Ishikawa (cell line): Measurements from ENCODE around the gene LAMC3.
A peak's percentile ranks its signal among the peaks of the same experiment; 100 is the strongest.

Experiments
- CEBPB ChIP-seq: IDR thresholded peaks from 2 replicates; pipeline ENCODE4 v1.6.1; 2012
- CREB1 ChIP-seq: IDR thresholded peaks from 2 replicates; pipeline ENCODE4 v1.6.1; 2012; ENCODE audit warnings: low read depth
- EGR1 ChIP-seq: IDR thresholded peaks from 2 replicates; pipeline ENCODE4 v1.6.1; 2012
- EP300 ChIP-seq: IDR thresholded peaks from 2 replicates; pipeline ENCODE4 v1.6.1; 2012; ENCODE audit warnings: borderline replicate concordance
- FOXM1 ChIP-seq: IDR thresholded peaks from 2 replicates; pipeline ENCODE4 v1.6.1; 2012; ENCODE audit warnings: low read depth, borderline replicate concordance
- MAX ChIP-seq: IDR thresholded peaks from 2 replicates; pipeline ENCODE4 v1.6.1; 2012
- NFIC ChIP-seq: IDR thresholded peaks from 2 replicates; pipeline ENCODE4 v1.6.1; 2012
- RAD21 ChIP-seq: IDR thresholded peaks from 2 replicates; pipeline ENCODE4 v1.6.1; 2012; ENCODE audit warnings: low read depth
- REST ChIP-seq: IDR thresholded peaks from 2 replicates; pipeline ENCODE4 v1.6.1; 2012; ENCODE audit warnings: low read depth, mild to moderate bottlenecking
- TAF1 ChIP-seq: IDR thresholded peaks from 2 replicates; pipeline ENCODE4 v1.6.1; 2012; ENCODE audit warnings: low read depth, mild to moderate bottlenecking
- TCF12 ChIP-seq: IDR thresholded peaks from 2 replicates; pipeline ENCODE4 v1.6.1; 2012; ENCODE audit warnings: low read depth
- TEAD4 ChIP-seq: IDR thresholded peaks from 2 replicates; pipeline ENCODE4 v1.6.1; 2012
- USF1 ChIP-seq: IDR thresholded peaks from 2 replicates; pipeline ENCODE4 v1.6.1; 2012
- YY1 ChIP-seq: IDR thresholded peaks from 2 replicates; pipeline ENCODE4 v1.6.1; 2012; ENCODE audit warnings: low read depth
- ZBTB7A ChIP-seq: IDR thresholded peaks from 2 replicates; pipeline ENCODE4 v1.6.1; 2012; ENCODE audit warnings: low read depth

LAMC3 gene

GRCh38 chr9:131015876-131016397 is 7.0 kb downstream of the LAMC3 start:
- TF ChIP-seq CEBPB (no peak), TCF12 (no peak), TAF1 (no peak)

GRCh38 chr9:131017067-131017466 is 8.1 kb downstream of the LAMC3 start:
- TF ChIP-seq NFIC (no peak), CREB1 (no peak), EGR1 (no peak), MAX (no peak), USF1 (no peak), REST (no peak), FOXM1 (no peak), CEBPB (no peak)

GRCh38 chr9:131018621-131019020 is 9.6 kb downstream of the LAMC3 start:
- TF ChIP-seq RAD21 (peak; percentile 35; the same call in 1 of the 2 replicates), TAF1 (no peak), MAX (no peak), TCF12 (no peak)

- TF ChIP-seq TCF12: peak; percentile 54; the same call in 1 of the 2 replicates
- peak; percentile 97 for TF ChIP-seq EGR1
- TF ChIP-seq EP300: peak; percentile 30; the same call in 1 of the 2 replicates
- no peak for TF ChIP-seq MAX
Measured at GRCh38 chr9:131019388-131020239, 10.6 kb downstream of the LAMC3 start.

- TF ChIP-seq NFIC (peak; percentile 7; the same call in 1 of the 2 replicates), REST (no peak)
Measured at GRCh38 chr9:131020388-131020787, 11.4 kb downstream of the LAMC3 start.

- TF ChIP-seq TAF1 (no peak), ZBTB7A (no peak), USF1 (no peak), REST (no peak), CREB1 (no peak), TCF12 (no peak), CEBPB (no peak), TEAD4 (no peak), NFIC (no peak), EGR1 (no peak), EP300 (no peak), YY1 (no peak)
Measured at GRCh38 chr9:131020862-131021261, 11.9 kb downstream of the LAMC3 start.
